ENCODE measurements around the gene ACOT12.

ACOT12 gene

GRCh38 chr5:81371354-81371876, 22.5 kb downstream of the ACOT12 start:
- Histone ChIP-seq H3K27ac (no peak overlapping the region), H3K36me3 (no peaks in the 10 kb centered on the region), H3K9me3 (ENCODE audit: severe bottlenecking) (no peaks in the 10 kb centered on the region), H3K27me3 (ENCODE audit: insufficient read depth, low read depth, severe bottlenecking) (no peaks in the 10 kb centered on the region), H3K4me3 (ENCODE audit: low read depth, low read length) (no peak overlapping the region)
- DNase-seq = no peak
- no peak for TF ChIP-seq CTCF (IDR thresholded peaks at IDR 0.05; ENCODE audit: low read depth, low read length)

GRCh38 chr5:81370912-81371311, 23.0 kb downstream of the ACOT12 start:
- no peak for DNase-seq
- no peak for TF ChIP-seq CTCF (IDR thresholded peaks at IDR 0.05; ENCODE audit: low read depth, low read length)

GRCh38 chr5:81365541-81365940, 28.4 kb downstream of the ACOT12 start:
- no peaks in the 10 kb centered on the region for H3K36me3 ChIP-seq
- H3K9me3 ChIP-seq (ENCODE audit: severe bottlenecking) = no peaks in the 10 kb centered on the region
- no peak overlapping the region for H3K27ac ChIP-seq
- no peak for DNase-seq
- no peak overlapping the region for H3K4me3 ChIP-seq (ENCODE audit: low read depth, low read length)
- TF ChIP-seq CTCF (IDR thresholded peaks at IDR 0.05; ENCODE audit: low read depth, low read length) = no peak
- H3K27me3 ChIP-seq (ENCODE audit: insufficient read depth, low read depth, severe bottlenecking) = no peaks in the 10 kb centered on the region

More at GRCh38 chr5:81370912-81371311, 23.0 kb downstream of the ACOT12 start:
- Histone ChIP-seq H3K4me3 (ENCODE audit: low read depth, low read length) (no peak overlapping the region), H3K9me3 (ENCODE audit: severe bottlenecking) (no peaks in the 10 kb centered on the region), H3K27me3 (ENCODE audit: insufficient read depth, low read depth, severe bottlenecking) (no peaks in the 10 kb centered on the region), H3K27ac (no peak overlapping the region), H3K36me3 (no peaks in the 10 kb centered on the region)

- no peak for DNase-seq
- Histone ChIP-seq H3K9me3 (ENCODE audit: severe bottlenecking) (no peaks in the 10 kb centered on the region), H3K27ac (no peak overlapping the region), H3K36me3 (no peaks in the 10 kb centered on the region), H3K27me3 (ENCODE audit: insufficient read depth, low read depth, severe bottlenecking) (no peaks in the 10 kb centered on the region), H3K4me3 (ENCODE audit: low read depth, low read length) (no peak overlapping the region)
- TF ChIP-seq CTCF (IDR thresholded peaks at IDR 0.05; ENCODE audit: low read depth, low read length) = no peak
These were observed 30.7 kb downstream of the ACOT12 start for GRCh38 chr5:81363093-81363871.

- no peak overlapping the region for H3K27ac ChIP-seq
- peak; percentile 24 for DNase-seq
- no peak overlapping the region for H3K4me3 ChIP-seq (ENCODE audit: low read depth, low read length)
- TF ChIP-seq CTCF (IDR thresholded peaks at IDR 0.05; ENCODE audit: low read depth, low read length) = no peak
- H3K36me3 ChIP-seq = no peaks in the 10 kb centered on the region
- H3K27me3 ChIP-seq (ENCODE audit: insufficient read depth, low read depth, severe bottlenecking) = no peaks in the 10 kb centered on the region
- H3K9me3 ChIP-seq (ENCODE audit: severe bottlenecking) = no peaks in the 10 kb centered on the region
These were observed 32.3 kb downstream of the ACOT12 start for GRCh38 chr5:81361600-81361999.

All from WERI-Rb-1 (cell line).